ENCODE measurements around the gene CDK17. TPM values are rescaled to one million over a fixed set of nuclear protein-coding genes. Genes with fewer than 3 reads are reported as not detected.

CDK17 gene
- total and polyA plus RNA-seq, 2 donors (not counting 1 experiment from before 2014, with no cell fraction given), result 15.6 to 87.8 TPM

- H3K9me3 Mint-ChIP-seq (ENCODE audit: insufficient read depth), result no peaks in the 10 kb centered on the region
- Histone ChIP-seq H3K4me3 (ENCODE audit: control extremely low read depth in 1 of 5, extremely low read depth in 1 of 5, insufficient read depth in 1 of 5, low read depth in 2 of 5, low read length in 4 of 5) (no peak overlapping the region), H3K27me3 (replicated peaks in 1 of 4; ENCODE audit: control extremely low read depth in 1 of 4, control insufficient read depth in 3 of 4, insufficient read depth in 4 of 4, low read length in 3 of 4) (no peaks in the 10 kb centered on the region), H2AFZ (ENCODE audit: insufficient read depth, low read depth, low read length, poor library complexity, severe bottlenecking) (no peak overlapping the region), H3K27ac (ENCODE audit: low read length in 2 of 2) (no peak overlapping the region), H3K9me3 (ENCODE audit: control extremely low read depth in 1 of 3, control insufficient read depth in 2 of 3, insufficient read depth in 1 of 3, low read length in 2 of 3) (no peaks in the 10 kb centered on the region), H4K20me1 (ENCODE audit: control insufficient read depth, insufficient read depth, low read length, poor library complexity, severe bottlenecking) (peaks cover 13% of the 10 kb centered on the region), H3K4me1 (ENCODE audit: control insufficient read depth in 2 of 2, insufficient read depth in 2 of 2, low read length in 2 of 2) (no peaks in the 10 kb centered on the region), H3K79me2 (ENCODE audit: control insufficient read depth, insufficient read depth, low read length) (peaks cover 28% of the 10 kb centered on the region), H3K36me3 (replicated peaks in 1 of 2; ENCODE audit: control extremely low read depth in 1 of 2, control insufficient read depth in 1 of 2, extremely low read depth in 1 of 2, insufficient read depth in 2 of 2, low read length in 1 of 2) (peaks cover 6 to 26% of the 10 kb centered on the region in 2 experiments), H3K9ac (ENCODE audit: low read length) (no peak overlapping the region), H3K4me2 (replicated peaks; ENCODE audit: low read depth, low read length, poor library complexity, severe bottlenecking) (no peak overlapping the region)
- CTCF ChIA-PET, result no interaction called here
- H3K27me3 Mint-ChIP-seq, result no peaks in the 10 kb centered on the region
- DNase-seq (no peak), ATAC-seq (ENCODE audit: low read depth) (no peak)
- no peak overlapping the region for H3K4me3 Mint-ChIP-seq
- H3K27ac Mint-ChIP-seq, result no peak overlapping the region
- no CpG with 5 or more reads among the region's 4 CpGs for WGBS (ENCODE audit: insufficient coverage)
- POLR2A ChIA-PET, result no interaction called here
- no peak for TF ChIP-seq CTCF (IDR thresholded peaks at IDR 0.05)
- TF ChIP-seq EZH2 (IDR thresholded peaks at IDR 0.05; ENCODE audit: borderline replicate concordance, insufficient read depth, low read depth, low read length, poor library complexity, severe bottlenecking), result no peak
- H3K4me1 Mint-ChIP-seq, result peaks cover 2% of the 10 kb centered on the region
- intact Hi-C loops (cut with micrococcal nuclease), result loop anchor here (5.0 kb wide), 1 partner anchor 34 kb away; no protein-coding TSS in a partner anchor
Observed at GRCh38 chr12:96301732-96302131, 98.5 kb downstream of the CDK17 start.

- WGBS (ENCODE audit: insufficient coverage), result 100% methylated on average over 2 of the region's 5 CpGs
- H3K27me3 Mint-ChIP-seq, result no peaks in the 10 kb centered on the region
- CTCF ChIA-PET, result interaction anchor here (0.6 kb wide), 1 partner anchor 158 kb away, joined by 6 read pairs; no protein-coding TSS in a partner anchor
Observed at GRCh38 chr12:96300064-96300463, 100.2 kb downstream of the CDK17 start.

More at GRCh38 chr12:96300064-96300463, 100.2 kb downstream of the CDK17 start:
- TF ChIP-seq EZH2 (IDR thresholded peaks at IDR 0.05; ENCODE audit: borderline replicate concordance, insufficient read depth, low read depth, low read length, poor library complexity, severe bottlenecking) (no peak), CTCF (IDR thresholded peaks at IDR 0.05) (no peak)
- no peak overlapping the region for H3K27ac ChIP-seq (ENCODE audit: low read length in 2 of 2)
- DNase-seq (no peak), ATAC-seq (ENCODE audit: low read depth) (no peak)
- H3K9me3 Mint-ChIP-seq (ENCODE audit: insufficient read depth), result no peaks in the 10 kb centered on the region
- H3K4me1 ChIP-seq (ENCODE audit: control insufficient read depth in 2 of 2, insufficient read depth in 2 of 2, low read length in 2 of 2), result no peaks in the 10 kb centered on the region
- peaks cover 8 to 31% of the 10 kb centered on the region in 2 experiments for H3K36me3 ChIP-seq (replicated peaks in 1 of 2; ENCODE audit: control extremely low read depth in 1 of 2, control insufficient read depth in 1 of 2, extremely low read depth in 1 of 2, insufficient read depth in 2 of 2, low read length in 1 of 2)
- peaks cover 8% of the 10 kb centered on the region for H4K20me1 ChIP-seq (ENCODE audit: control insufficient read depth, insufficient read depth, low read length, poor library complexity, severe bottlenecking)
- no peak overlapping the region for H2AFZ ChIP-seq (ENCODE audit: insufficient read depth, low read depth, low read length, poor library complexity, severe bottlenecking)
- H3K27ac Mint-ChIP-seq, result no peak overlapping the region
- no peaks in the 10 kb centered on the region for H3K9me3 ChIP-seq (ENCODE audit: control extremely low read depth in 1 of 3, control insufficient read depth in 2 of 3, insufficient read depth in 1 of 3, low read length in 2 of 3)
- no peaks in the 10 kb centered on the region for H3K27me3 ChIP-seq (replicated peaks in 1 of 4; ENCODE audit: control extremely low read depth in 1 of 4, control insufficient read depth in 3 of 4, insufficient read depth in 4 of 4, low read length in 3 of 4)
- intact Hi-C loops (cut with micrococcal nuclease), result loop anchor here (5.0 kb wide), 1 partner anchor 33 kb away; no protein-coding TSS in a partner anchor
- POLR2A ChIA-PET, result no interaction called here
- no peak overlapping the region for H3K4me3 ChIP-seq (ENCODE audit: control extremely low read depth in 1 of 5, extremely low read depth in 1 of 5, insufficient read depth in 1 of 5, low read depth in 2 of 5, low read length in 4 of 5)
- peaks cover 20% of the 10 kb centered on the region for H3K79me2 ChIP-seq (ENCODE audit: control insufficient read depth, insufficient read depth, low read length)
- H3K4me2 ChIP-seq (replicated peaks; ENCODE audit: low read depth, low read length, poor library complexity, severe bottlenecking), result no peak overlapping the region
- H3K9ac ChIP-seq (ENCODE audit: low read length), result no peak overlapping the region
- H3K4me1 Mint-ChIP-seq, result peaks cover 3% of the 10 kb centered on the region
- no peak overlapping the region for H3K4me3 Mint-ChIP-seq

Data from B cell (primary cell).